GM12874 (cell line): ENCODE data around the gene PEAK1.

Source experiments
- CTCF ChIP-seq: IDR thresholded peaks from 2 replicates; pipeline ENCODE4 v1.5.1; 2011; ENCODE audit warnings: low read depth, mild to moderate bottlenecking, control low read depth, low read length, moderate library complexity; ENCODE audit not compliant: insufficient read depth

The PEAK1 gene

GRCh38 chr15:77414789-77415442, 5.0 kb downstream of the PEAK1 start:
- TF ChIP-seq CTCF, result no peak

- TF ChIP-seq CTCF, result no peak
Measured at GRCh38 chr15:77413699-77414349, 6.1 kb downstream of the PEAK1 start.

- no peak for TF ChIP-seq CTCF
Measured at GRCh38 chr15:77412972-77413698, 6.8 kb downstream of the PEAK1 start.

DNA sequence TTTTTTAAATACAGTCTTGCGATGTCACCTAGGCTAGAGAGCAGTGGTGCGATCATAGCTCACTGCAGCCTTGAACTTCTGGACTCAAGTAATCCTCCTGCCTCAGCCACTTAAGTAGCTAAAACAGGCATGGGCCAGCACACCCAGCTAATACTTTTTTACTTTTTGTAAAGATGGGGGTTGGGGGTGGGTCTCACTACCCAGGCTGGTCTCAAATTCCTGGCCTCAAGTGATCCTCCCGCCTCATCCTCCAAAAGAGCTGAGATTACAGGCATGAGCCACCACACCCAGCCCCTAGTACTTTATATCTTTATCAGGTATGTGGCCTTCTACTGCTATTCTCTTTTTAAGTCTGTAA, 8.3 kb downstream of the PEAK1 start:
- TF ChIP-seq CTCF, result no peak

GRCh38 chr15:77410701-77411618, 8.9 kb downstream of the PEAK1 start:
- TF ChIP-seq CTCF, result no peak

GRCh38 chr15:77409259-77410156, 10.4 kb downstream of the PEAK1 start:
- no peak for TF ChIP-seq CTCF
